BE2C (cell line): ENCODE data around the gene PLG.

Experiments
- DNase-seq: peaks from one replicate; pipeline ENCODE4 v3.0.0-alpha.2; 2020
- H3K27me3 ChIP-seq: fragments of 250-450 bp; sonication (Bioruptor Pico); 2 replicates; pipeline ENCODE4 v1.5.1; 2020; ENCODE audit warnings: mild to moderate bottlenecking
- H3K36me3 ChIP-seq: fragments of 250-450 bp; sonication (Bioruptor Pico); 2 replicates; pipeline ENCODE4 v1.5.1; 2020; ENCODE audit warnings: mild to moderate bottlenecking
- H3K4me1 ChIP-seq: fragments of 250-450 bp; sonication (Bioruptor Pico); 2 replicates; pipeline ENCODE4 v1.5.1; 2020
- H3K4me3 ChIP-seq: 2 replicates; pipeline ENCODE4 v1.5.1; 2011; ENCODE audit warnings: low read depth, low read length
- H3K9me3 ChIP-seq: fragments of 250-450 bp; sonication (Bioruptor Pico); 2 replicates; pipeline ENCODE4 v1.5.1; 2020
- CTCF ChIP-seq: IDR thresholded peaks from 2 replicates; pipeline ENCODE4 v1.5.1; 2012; ENCODE audit warnings: mild to moderate bottlenecking, low read depth, low read length

Gene PLG

GRCh38 chr6:160791981-160792418 is 90.0 kb downstream of the PLG start:
- Histone ChIP-seq H3K27me3 (no peaks in the 10 kb centered on the region), H3K36me3 (no peaks in the 10 kb centered on the region), H3K4me3 (no peak overlapping the region), H3K4me1 (no peaks in the 10 kb centered on the region), H3K9me3 (no peaks in the 10 kb centered on the region)
- TF ChIP-seq CTCF: no peak
- no peak for DNase-seq

GRCh38 chr6:160792708-160793107 is 90.7 kb downstream of the PLG start:
- Histone ChIP-seq H3K4me1 (no peaks in the 10 kb centered on the region), H3K27me3 (no peaks in the 10 kb centered on the region), H3K36me3 (no peaks in the 10 kb centered on the region), H3K4me3 (no peak overlapping the region), H3K9me3 (no peaks in the 10 kb centered on the region)
- DNase-seq: no peak
- no peak for TF ChIP-seq CTCF

- H3K4me3 ChIP-seq: no peak overlapping the region
- no peaks in the 10 kb centered on the region for H3K9me3 ChIP-seq
- DNase-seq: no peak
- H3K27me3 ChIP-seq: no peaks in the 10 kb centered on the region
- no peaks in the 10 kb centered on the region for H3K36me3 ChIP-seq
- no peak for TF ChIP-seq CTCF
- no peaks in the 10 kb centered on the region for H3K4me1 ChIP-seq
Observed at GRCh38 chr6:160793652-160794051, 91.6 kb downstream of the PLG start.

- Histone ChIP-seq H3K4me3 (no peak overlapping the region), H3K9me3 (no peaks in the 10 kb centered on the region), H3K4me1 (no peaks in the 10 kb centered on the region), H3K27me3 (no peaks in the 10 kb centered on the region), H3K36me3 (no peaks in the 10 kb centered on the region)
- TF ChIP-seq CTCF: no peak
- no peak for DNase-seq
Observed at GRCh38 chr6:160795721-160796120, 93.7 kb downstream of the PLG start.

GRCh38 chr6:160798625-160799024 is 96.6 kb downstream of the PLG start:
- H3K4me1 ChIP-seq: no peaks in the 10 kb centered on the region
- H3K9me3 ChIP-seq: no peaks in the 10 kb centered on the region
- no peaks in the 10 kb centered on the region for H3K36me3 ChIP-seq
- no peaks in the 10 kb centered on the region for H3K27me3 ChIP-seq
- H3K4me3 ChIP-seq: no peak overlapping the region
- DNase-seq: no peak
- TF ChIP-seq CTCF: no peak

GRCh38 chr6:160799801-160800506 is 97.9 kb downstream of the PLG start:
- no peak for DNase-seq
- no peak overlapping the region for H3K4me3 ChIP-seq
- no peaks in the 10 kb centered on the region for H3K36me3 ChIP-seq
- no peaks in the 10 kb centered on the region for H3K27me3 ChIP-seq
- H3K9me3 ChIP-seq: no peaks in the 10 kb centered on the region
- no peak for TF ChIP-seq CTCF
- no peaks in the 10 kb centered on the region for H3K4me1 ChIP-seq
